TTC549 (cell line): ENCODE measurements around the gene SAA4.
"Not testable (repeated sequence)": the region's sequence is repeated elsewhere in the genome, so short reads cannot be mapped to it uniquely, and the experiment has no call there.

Experiments
- FAIRE-seq: peaks from 2 replicates; lab custom pipeline; 2012; peaks lifted over from hg19 to GRCh38; lab: Jason Lieb, UNC

Gene SAA4

DNA sequence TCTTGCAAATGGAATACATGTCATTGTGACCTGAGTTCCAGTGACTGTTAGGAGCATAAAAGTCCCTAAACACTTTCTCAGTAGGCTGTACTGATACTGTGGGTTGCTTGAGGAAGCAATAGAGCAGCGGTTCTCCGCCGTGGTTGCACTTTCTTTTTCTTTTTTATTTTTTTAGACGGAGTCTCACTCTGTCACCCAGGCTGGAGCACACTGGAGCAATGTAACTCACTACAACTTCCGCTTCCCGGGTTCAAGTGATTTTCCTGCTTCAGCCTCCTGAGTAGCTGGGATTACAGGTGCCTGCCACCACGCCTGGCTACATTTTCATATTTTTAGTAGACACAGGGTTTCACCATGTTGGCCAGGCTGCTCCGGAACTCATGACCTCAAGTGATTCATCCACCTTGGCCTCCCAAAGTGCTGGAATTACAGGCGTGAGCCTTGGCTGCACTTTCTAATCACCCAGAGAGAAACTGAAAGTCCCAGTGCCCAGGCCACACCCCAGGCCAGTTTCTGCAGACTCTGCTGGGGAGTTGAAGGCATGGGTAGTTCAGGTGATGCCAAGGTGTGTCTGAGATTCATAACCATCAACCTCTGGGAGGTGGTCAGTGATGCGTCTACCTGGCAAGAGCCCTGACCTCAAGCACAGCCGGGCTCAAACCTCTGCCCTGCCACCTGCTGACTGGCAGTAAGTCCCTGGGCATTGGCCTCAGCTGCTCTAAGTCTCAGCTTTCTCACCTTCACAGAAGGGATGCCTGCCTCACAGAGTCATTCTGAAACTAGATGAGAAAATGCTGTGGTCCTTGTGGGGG lies 10.0 kb upstream of the SAA4 start:
- not testable (repeated sequence) for FAIRE-seq

DNA sequence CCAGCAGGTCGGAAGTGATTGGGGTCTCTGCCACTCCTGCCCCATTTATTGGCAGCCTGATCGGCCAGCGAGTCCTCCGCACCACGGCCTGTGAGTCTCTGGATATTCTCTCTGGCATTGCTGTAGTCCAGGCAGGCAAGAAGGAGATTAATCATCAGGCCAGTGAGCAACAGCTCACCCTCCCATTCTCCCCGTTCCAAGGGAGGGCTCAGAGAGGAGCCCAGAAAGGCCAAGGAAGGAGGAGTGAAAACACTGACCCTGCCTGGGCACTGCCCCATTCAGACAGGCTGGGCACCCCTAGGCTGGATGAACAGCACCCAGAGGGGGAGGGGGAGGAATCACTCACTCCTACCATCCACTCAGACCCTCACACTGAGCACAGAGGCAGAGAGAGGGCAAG lies 8.8 kb upstream of the SAA4 start:
- FAIRE-seq, result no peak

DNA sequence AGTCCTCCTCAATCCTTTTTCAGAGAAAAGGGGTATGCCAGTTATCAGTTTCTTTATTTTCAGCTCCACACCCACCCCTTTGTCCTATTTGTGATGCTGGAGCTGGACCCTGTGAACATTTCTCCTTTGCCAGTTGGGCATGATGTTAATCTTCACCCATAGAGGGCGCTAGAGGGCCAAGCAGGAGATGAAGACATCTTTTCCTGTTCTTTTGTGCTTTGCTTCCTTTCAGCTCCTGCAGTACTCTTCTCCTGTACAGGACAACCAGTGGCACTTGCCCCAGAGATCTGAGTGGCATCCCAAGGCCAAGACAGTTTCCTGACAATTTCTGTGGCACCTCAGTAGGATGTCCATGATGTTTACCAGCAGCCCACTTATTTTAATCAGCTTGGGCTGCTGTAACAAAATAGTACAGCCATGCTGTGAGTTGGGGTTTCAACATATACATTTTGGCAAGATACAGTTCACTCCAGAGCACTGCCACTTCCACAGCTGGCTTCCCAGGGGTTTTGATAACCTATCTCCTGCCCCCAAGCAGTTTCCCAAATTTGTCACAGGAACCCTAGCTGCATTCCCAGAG lies 7.3 kb upstream of the SAA4 start:
- no peak for FAIRE-seq

DNA sequence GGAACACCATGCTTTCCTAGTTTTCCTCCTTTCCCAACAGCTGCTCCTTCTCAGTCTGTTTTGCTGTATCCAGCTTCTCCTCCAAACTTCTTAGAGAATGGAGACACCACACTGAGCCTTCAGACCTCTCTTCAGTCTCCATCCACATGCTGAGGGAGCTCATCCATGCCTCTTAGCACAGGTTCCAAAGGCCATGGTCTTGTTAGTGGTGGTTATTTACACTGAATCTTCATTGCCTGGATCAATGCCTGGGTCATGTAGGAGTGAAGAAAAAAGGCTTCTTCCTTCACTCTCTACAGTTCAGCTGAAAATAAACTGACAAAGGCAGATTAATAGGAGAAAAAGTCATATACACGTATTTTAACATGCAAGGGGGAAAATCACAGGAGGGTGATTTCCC lies 3.1 kb upstream of the SAA4 start:
- FAIRE-seq, result no peak

DNA sequence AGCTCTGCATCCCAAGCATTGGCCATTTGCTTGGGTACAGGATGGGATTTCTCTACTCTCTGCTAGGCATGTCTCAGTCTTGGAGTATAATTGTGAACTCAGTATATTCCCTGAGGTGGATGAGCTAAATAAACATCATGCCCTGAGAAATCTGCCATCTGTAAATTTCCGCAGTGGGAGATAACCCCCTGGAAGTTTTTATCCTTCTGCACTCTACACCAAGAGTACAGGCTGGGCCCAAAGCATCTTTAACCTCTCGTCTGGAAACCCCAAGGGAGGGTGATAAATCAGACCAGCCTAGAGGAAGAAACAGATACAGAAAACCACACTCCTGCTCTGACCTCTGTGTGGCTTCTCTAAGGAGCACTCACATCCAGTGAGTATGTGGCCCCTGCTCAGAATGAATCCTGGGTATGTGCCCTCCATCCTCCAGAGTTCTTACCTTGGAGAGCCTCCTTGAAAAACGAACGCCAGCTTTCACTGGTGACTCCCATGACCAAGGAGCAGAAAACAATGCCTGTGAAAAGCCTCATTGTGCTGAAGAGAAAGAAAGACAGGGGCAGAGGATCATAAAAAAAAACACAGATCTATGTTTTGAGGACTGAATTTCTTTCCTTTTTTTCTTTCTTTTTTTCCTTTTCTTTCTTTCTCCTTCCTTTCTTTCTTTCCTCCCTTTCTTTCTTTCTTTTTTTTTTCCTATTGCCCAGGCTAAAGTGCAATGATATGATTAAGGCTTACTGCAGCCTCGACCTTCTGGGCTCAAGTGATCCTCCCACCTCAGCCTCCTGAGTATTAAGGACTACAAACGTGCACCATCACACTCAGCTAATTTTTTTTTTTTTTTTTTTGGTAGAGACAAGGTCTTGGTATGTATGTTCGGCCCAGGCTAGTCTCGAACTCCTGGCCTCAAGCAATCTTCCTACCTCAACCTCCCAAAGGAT lies 938 bp downstream of the SAA4 start:
- FAIRE-seq, result no peak

DNA sequence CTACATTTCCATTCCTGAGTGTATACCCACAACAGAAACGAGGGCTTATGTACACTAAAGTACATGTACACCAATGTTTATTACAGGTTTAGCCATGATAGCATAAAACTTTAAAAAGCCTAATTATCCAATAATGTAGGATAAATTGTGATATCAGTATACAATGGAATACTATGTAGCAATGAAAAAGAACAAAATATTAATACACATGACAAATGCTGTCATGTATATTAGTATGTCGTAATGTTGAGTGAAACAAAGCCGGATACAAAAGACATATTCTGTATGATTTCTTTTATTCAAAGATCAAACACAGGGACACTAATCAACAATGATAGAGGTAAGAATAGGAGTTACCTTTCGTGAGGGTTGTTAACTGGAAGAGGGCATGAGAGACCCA lies 2.7 kb downstream of the SAA4 start:
- no peak for FAIRE-seq

DNA sequence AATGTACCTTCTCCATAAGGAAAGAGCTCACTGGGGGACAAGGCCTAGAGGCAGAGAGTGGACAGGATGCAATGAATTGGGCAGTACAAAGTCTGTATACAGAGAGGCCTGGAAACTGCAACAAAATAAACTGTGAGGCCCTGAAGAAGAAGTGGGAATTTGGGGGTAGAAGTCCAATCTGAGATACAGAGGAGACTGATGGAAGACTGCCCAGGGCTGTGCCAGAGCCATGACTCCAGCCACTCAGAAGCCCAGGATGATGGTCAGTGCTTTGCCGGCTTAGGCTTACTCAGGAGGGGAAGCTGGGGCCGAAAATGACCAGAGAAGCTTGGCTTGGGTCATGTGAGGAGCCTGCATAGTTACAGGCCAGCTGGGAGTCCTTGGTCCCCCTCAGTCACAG lies 5.7 kb downstream of the SAA4 start:
- no peak for FAIRE-seq

DNA sequence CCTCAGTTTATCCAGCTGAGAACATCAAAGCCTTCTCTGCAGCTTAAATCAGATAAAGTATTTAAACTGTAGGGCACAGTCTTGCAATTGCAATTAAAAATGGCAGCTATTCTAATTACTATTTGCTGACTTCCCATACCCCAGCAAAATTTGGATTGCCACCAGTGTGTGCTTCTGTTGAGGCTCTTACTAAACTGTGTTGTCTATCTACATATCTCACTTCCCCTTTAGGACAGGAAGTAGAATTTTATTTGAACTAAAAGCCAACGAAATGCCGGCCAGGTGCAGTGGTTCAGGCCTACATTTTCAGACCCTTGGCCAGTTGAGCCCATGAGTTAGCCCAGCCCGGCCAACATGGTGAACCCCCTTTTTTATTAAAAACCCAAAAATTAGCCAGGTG lies 7.1 kb downstream of the SAA4 start:
- no peak for FAIRE-seq

DNA sequence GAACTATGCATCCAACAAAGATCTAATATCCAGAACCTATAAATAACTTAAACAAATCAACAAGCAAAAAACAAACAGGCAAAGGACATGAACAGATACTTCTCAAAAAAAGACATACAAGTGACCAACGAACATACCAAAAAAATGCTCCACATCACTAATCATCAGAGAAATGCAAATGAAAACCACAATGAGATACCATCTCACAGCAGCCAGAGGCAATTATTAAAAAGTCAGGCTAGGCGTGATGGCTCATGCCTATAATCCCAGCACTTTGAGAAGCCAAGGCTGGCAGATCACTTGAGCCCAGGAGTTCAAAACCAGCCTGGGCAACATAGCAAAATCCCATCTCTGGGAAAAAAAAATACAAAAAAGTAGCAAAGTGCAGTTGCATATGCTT lies 10.7 kb downstream of the SAA4 start:
- no peak for FAIRE-seq

DNA sequence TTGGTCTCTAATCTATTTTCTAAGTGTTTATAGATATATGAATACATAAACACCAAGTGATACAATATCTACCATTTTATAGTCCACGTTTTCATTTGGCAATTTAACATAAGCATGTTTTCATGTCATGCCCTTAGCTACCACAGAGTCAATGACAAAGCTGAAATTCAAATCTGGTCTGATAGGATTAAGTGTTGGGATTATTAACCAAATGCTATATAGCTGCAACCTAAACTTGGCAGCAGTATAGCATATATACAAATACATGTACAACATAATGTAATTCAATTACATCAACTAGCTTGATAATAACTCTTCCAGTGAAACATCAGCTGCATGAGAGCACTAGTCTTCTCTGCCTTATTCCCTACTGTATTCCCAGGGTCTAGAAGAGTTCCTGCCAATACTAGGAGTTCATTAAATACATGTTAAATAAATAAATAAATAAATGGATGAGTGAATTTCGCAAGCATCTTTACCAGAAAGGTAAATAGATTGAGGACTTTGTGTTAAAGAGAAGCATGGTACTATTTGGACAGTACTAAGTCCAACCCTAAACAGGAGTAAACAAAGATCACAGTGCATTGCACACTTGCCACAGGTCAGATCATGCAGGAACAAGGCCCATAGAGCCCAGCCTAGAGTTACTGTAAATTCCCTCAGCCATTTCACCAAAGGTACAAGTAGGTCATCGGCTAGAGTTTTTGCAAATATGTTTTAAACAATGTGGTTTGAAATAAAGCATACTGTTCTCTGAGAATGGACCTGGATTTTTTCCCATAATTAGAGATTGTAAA lies 12.8 kb downstream of the SAA4 start:
- FAIRE-seq, result no peak

DNA sequence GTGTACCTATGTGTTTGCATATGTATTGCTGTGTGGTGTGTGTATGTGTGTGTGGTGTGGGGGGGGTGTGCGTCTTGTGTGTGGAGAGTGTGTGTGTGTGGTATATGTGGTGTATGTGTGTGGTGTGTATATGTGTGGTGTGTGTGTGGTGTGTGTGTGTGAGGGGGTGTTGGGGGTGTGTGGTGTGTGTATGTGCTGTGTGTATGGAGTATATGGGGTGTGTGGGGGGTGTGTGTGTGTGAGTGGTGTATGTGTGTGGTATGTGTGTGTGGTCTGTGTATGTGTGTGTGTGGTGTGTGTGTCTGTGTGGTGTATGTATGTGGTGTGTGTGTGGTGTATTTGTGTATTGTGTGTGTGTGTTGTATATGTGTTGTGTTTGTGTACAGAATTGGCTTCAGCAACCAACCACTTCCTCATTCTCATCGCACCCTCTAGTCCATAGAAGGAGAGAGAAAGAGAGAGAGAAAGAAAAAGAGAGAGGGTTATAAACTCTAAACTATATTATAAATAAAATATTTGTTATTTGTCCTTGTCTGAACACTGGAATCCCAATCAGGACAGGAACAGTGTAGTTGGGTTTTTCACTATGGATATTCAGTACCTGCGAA lies 13.7 kb downstream of the SAA4 start:
- FAIRE-seq, result no peak

DNA sequence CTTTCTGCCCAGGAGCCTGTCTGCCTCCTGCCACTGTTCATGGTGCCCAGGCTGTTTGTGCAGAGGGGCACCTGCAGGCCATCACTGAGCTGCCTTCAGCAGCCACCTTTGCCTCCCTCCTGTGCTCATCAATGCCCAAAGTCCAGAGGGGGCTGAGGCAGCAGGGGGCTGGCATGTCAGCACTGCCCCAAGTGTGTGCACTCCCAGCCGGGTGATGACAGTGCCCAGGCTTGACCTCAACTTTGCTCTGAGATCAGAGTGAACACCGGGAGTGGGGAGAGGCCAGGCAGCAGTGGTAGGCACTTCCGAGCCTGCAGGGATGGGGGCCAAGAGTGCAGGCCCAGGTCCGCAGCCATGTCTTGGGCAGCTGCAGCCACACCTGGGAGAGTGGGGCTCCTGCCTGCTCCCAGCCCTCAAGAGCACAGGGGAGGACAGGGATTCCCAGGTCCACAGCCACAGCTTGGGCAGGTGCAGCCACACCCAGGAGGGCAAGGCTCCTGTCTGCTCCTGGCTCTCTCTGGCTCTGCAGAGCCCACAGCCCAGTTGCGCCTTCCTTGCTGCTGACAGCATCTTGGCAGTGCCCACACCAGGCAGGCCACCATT lies 15.2 kb downstream of the SAA4 start:
- no peak for FAIRE-seq

DNA sequence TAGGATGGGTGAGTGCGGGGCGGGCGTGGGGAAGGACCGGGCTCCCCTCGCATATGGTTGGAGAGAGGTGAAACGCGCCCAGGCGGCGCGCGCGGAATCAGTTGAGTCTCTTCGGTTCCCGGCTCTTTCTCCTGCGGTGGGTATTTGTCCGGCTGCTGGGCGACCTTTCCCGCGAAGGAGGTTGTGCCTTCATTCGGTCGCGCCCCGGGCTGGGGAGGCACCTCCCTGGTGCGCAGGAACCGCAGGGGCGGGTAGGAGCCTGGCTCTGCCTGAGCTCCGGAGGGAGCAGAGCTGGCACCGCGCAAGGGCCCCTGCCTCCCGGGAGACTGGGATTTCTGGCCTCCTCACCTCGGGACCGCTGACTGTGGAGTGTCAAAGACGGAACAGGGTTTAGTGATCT lies 27.5 kb downstream of the SAA4 start:
- no peak for FAIRE-seq

DNA sequence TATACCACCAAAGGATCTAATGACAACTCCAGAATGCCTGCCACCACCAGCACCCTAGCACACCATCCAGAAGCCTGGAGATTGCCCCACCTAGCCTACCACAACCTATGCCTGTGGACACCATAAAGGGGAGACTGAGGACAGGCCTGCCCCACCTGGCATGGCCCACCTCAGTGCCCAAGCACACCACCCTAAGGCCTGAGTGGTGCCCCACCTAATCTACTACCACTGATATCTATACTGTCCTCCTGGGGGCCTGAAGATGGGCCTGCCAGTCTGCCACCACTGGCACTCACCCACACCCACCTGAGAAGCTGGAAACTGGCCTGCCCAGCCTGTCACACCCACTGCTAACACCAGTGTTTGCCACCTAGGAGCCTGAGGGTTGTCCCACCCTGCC lies 31.8 kb downstream of the SAA4 start:
- no peak for FAIRE-seq

DNA sequence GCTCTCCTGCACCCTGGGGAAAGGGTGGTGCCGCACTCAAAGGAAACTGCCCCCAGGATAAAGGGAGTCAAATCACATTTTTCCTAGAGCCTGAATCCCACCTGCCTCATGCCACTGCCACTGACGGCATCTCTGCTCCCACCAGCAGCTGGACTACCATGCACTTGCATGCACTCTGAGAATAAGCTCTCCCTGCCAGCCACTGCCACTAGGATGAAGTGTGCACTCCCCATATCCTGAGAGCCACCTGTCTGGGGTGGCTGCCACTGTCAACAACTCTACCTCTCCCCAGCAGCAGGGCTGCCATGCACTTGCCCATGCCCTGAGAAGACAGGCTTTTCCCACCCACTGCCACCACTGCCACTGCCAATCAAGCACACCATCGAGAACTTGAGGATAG lies 32.4 kb downstream of the SAA4 start:
- FAIRE-seq, result no peak

DNA sequence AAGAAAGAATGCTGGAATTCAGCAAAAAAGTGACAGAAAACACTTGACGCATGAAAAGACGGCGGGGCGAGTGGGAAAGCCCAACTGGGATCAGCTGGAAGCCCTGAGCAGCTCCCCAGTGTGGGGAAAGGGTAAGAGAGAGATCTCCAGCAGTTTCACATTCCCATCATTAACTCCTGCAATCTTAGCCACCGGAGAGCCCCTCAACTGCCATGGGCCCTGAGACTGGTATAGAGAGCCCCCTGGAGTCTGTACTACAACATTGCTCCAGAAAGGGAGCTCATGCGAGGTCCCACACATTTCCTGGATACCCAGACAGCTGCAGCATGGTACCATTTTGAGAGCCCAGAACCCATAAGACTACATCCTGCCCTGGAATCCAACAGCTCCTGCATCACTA lies 32.9 kb downstream of the SAA4 start:
- FAIRE-seq, result no peak

DNA sequence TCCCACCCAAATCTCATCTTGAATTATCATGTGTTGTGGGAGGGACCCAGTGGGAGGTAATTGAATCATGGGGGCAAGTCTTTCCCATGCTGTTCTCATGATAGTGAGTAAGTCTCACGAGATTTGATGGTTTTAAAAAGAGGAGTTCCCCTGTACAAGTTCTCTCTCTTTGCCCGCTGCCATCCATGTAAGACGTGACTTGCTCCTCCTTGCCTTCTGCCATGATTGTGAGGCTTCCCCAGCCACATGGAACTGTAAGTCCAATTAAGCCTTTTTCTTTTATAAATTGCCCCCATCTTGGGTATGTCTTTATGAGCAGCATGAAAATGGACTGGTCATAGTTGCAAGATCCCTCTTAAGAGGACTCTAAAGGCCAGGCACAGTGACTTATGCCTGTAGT lies 38.9 kb downstream of the SAA4 start:
- FAIRE-seq, result not testable (repeated sequence)

DNA sequence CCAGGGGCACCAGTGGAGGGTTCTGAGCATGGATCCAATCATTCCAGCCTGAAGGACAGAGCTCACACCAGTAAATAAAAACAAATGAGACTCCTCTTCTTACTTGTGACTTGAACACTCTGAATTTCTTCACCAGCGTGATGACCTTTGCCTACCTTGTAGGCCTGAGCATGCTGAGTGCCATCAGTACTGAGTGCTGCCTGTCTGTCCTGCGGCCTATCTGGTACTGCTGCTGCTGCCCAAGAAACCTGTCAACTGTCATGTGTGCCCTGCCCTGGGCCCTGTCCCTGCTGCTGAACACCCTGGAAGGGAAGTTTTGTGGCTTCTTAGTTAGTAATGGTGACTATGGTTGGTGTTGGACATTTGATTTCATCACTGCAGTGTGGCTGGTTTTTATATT lies 40.1 kb downstream of the SAA4 start:
- FAIRE-seq, result no peak

DNA sequence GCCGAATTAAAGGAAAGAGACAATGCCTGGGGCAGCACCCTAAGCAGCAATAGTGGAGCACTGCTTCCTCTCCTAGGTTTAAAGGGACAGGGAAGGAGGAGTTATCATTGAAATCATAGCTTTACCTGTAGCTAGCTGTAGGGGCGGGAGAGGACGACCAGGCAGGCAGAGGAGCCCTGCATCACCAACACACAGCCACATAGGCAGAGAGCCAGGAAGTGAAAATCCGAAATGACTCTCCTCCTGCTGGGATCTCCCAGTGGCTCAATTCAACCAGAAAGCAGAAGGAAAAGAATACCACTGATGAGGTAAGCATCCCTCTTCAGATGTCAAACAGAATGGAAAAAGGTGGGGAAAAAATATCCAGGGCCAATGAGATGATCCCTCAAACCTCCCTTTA lies 43.6 kb downstream of the SAA4 start:
- FAIRE-seq, result no peak

DNA sequence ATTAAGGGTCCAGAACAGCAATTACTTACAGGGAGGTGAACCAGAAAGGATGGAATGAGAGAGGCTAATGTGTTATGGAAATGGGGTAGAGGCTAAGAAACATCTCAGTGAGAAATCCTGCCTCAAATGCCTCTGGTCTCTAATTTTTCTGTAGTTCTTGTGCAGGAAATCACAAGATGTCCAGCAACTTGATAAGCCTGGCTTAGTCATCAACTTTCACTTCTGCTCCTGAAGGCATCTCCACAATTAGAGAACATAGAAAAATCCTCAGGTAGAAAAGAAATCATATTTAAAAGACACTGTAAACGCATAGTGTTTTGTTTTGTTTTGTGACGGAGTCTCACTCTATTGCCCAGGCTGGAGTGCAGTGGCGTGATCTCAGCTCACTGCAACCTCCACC lies 45.2 kb downstream of the SAA4 start:
- no peak for FAIRE-seq

DNA sequence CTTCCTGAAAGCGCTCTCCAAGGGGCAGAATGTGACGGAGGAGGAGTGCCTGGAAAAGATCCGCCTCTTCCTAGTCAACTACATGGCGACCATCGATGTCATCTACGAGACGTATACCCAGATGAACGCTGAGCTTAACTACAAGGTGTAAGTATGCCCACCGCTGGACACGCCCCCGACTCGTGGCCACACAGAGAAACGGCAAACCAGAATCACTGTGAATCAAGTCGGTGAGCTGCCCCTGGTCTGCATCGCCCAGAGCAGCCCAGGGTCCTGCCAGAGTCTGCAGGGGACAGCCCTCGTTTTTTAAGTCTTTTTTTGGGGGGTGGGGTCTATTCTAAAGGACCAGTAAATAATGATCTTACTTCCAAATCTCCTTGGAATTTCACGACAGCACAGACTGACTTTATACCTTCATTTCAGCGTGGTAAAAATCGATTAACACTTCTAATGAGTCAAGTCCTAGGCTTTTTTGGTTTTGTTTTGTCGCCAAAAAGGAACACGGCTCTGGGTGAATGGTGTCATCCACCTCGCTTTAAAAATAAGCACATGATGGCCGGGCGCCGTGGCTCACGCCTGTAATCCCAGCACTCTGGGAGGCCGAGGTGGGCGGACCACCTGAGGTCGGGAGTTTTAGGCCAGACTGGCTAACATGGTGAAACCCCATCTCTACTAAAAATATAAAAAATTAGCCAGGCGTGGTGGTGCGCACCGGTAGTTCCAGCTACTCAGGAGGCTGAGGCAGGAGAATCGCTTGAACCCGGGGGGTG lies 46.9 kb downstream of the SAA4 start:
- not testable (repeated sequence) for FAIRE-seq
